ENCODE data around the gene MEFV. TPM values are rescaled to one million over a fixed set of nuclear protein-coding genes. Genes with fewer than 3 reads are reported as not detected.

MEFV gene
- total and polyA plus RNA-seq, 9 donors = 0.11 to 0.84 (median 0.46) TPM

DNA sequence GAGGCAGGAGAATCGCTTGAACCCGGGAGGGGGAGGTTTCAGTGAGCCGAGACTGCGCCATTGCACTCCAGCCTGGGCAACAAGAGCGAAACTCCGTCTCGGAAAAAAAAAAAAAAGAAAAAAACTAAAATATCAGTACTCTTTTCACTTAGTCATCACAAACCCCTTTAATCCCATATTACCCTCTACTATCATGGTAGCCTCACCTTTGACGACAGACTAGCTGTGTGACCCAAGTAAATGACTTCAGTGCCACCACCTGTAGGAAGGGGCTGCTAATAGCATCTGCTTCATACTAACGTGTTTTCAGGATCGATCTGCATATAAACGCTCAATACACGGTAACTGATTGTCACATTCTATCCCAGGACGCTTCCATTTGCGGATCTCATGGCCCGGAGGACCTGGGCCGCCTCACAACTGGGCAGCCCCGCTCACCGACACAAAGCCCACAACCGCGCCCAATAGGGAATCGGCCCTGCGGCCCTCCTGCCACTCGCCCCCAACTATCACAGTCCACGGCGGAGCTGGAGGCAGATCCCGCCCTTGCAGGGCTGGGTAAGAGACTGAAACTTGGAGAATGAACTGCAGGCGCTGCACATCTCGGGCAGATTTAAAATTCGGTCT, 25.8 kb upstream of the MEFV start:
- DNase-seq = no peak
- H3K4me1 ChIP-seq (ENCODE audit: insufficient read depth) = peaks cover 8% of the 10 kb centered on the region
- peaks cover 0 to 5% of the 10 kb centered on the region in 2 donors for H3K9me3 ChIP-seq
- H3K27me3 ChIP-seq = no peaks in the 10 kb centered on the region
- WGBS, 3 donors = 12 to 16% (median 15%) methylated on average over 26 to 29 of the region's 29 CpGs
- H3K27ac ChIP-seq = peak overlapping the region; percentile 92 to 100
- TF ChIP-seq POLR2A (IDR thresholded peaks at IDR 0.05) (no peak), EP300 (IDR thresholded peaks at IDR 0.05) (no peak)
- TF ChIP-seq, protein P1, sequence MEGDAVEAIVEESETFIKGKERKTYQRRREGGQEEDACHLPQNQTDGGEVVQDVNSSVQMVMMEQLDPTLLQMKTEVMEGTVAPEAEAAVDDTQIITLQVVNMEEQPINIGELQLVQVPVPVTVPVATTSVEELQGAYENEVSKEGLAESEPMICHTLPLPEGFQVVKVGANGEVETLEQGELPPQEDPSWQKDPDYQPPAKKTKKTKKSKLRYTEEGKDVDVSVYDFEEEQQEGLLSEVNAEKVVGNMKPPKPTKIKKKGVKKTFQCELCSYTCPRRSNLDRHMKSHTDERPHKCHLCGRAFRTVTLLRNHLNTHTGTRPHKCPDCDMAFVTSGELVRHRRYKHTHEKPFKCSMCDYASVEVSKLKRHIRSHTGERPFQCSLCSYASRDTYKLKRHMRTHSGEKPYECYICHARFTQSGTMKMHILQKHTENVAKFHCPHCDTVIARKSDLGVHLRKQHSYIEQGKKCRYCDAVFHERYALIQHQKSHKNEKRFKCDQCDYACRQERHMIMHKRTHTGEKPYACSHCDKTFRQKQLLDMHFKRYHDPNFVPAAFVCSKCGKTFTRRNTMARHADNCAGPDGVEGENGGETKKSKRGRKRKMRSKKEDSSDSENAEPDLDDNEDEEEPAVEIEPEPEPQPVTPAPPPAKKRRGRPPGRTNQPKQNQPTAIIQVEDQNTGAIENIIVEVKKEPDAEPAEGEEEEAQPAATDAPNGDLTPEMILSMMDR (IDR thresholded peaks at IDR 0.05) = no peak
- intact Hi-C loops (cut with DNase I) = loop anchor here in 1 of 4 donors (10.0 kb wide), 2 partner anchors 123 to 257 kb away; partner anchors contain the start of genes HCFC1R1, THOC6, TNFRSF12A and ZNF174
- peaks cover 3% of the 10 kb centered on the region for H3K36me3 ChIP-seq
- H3K4me3 ChIP-seq = peak overlapping the region; percentile 97

DNA sequence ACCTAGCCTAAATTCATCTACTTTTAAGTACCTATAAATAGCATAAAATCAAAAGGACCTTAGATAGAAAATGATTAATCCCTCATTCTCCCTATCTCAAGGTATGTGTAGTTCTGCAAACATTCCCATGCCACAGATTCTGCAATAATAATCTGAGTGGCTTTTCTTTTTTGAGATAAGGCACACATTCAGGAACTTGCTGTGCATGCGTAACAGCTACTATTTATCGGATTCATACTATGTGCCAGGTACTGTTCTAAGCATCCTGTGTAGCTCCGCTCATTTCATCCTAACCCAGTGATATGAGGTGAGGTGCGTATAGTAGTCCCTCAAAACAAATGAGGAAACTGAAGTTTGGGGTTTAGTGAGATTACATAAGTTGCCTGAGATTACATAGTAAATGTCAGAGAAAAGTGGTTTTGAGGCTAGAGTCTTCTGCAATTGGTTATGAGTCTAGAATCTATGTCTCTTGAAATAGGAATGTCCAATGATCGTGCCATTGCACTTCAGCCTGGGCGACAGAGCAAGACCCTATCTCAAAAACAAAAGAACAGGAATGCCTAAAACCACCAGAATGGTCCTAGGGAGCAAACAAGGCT, 24.9 kb upstream of the MEFV start:
- Histone ChIP-seq H3K27ac (no peak overlapping the region), H3K4me1 (ENCODE audit: insufficient read depth) (peaks cover 8% of the 10 kb centered on the region), H3K36me3 (peaks cover 3% of the 10 kb centered on the region), H3K9me3 (peaks cover 0 to 3% of the 10 kb centered on the region in 2 donors), H3K4me3 (no peak overlapping the region), H3K27me3 (no peaks in the 10 kb centered on the region)
- no peak for DNase-seq
- 91 to 96% (median 92%) methylated on average over 6 of the region's 6 CpGs for whole genome bisulfite sequencing, 3 donors
- intact Hi-C loops (cut with DNase I) = loop anchor here in 1 of 4 donors (10.0 kb wide), 2 partner anchors 123 to 257 kb away; partner anchors contain the start of genes HCFC1R1, THOC6, TNFRSF12A and ZNF174
- TF ChIP-seq POLR2A (IDR thresholded peaks at IDR 0.05) = no peak
- TF ChIP-seq, protein P1 (IDR thresholded peaks at IDR 0.05) = no peak
- no peak for TF ChIP-seq EP300 (IDR thresholded peaks at IDR 0.05)

DNA sequence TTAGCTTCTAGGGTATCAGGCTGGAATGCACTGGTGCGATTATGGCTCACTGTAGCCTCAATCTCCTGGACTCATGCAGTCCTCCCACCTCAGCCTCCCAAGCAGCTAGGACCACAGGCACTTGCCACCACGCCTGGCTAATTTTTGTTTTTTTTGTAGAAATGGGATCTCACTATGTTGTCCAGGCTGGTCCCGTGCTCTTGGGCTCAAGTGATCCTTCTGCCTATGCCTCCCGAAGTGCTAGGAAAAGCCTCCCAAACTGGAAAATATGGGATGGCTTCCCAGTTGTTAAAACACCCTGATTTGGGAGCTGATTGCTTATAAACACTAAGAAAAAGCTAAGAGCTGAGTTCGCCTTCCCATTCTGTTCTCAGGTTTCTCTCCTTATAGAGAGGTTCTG, 20.2 kb upstream of the MEFV start:
- 75 to 88% (median 81%) methylated on average over 5 of the region's 5 CpGs for WGBS, 3 donors

DNA sequence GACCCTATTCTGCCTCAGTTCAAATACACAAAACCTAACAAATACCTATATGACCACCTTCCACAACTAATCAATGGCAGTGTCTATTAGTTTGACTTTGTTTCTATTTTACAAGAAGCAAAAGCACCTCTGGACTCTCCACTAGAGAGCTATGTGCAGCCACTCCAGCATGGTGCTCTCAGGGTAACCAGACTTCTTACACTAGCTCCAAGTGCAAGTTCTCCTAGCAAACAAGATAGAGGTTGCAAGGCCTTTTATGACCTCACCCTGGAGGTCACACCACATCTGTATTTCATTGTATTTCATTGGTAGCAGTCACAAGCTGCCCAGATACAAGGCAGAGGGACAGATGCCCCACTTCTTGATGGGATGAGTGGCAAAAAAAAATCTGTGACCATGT, 18.5 kb upstream of the MEFV start:
- H3K36me3 ChIP-seq = no peaks in the 10 kb centered on the region
- no peaks in the 10 kb centered on the region for H3K27me3 ChIP-seq
- H3K4me1 ChIP-seq (ENCODE audit: insufficient read depth) = no peaks in the 10 kb centered on the region
- TF ChIP-seq POLR2A (IDR thresholded peaks at IDR 0.05) (no peak), EP300 (IDR thresholded peaks at IDR 0.05) (no peak)
- TF ChIP-seq, protein P1 (IDR thresholded peaks at IDR 0.05) = no peak
- no peak for DNase-seq
- H3K27ac ChIP-seq = no peak overlapping the region
- H3K4me3 ChIP-seq = no peak overlapping the region
- intact Hi-C loops (cut with DNase I) = no loop called here
- no peaks in the 10 kb centered on the region for H3K9me3 ChIP-seq

More for the DNA sequence above, 20.2 kb upstream of the MEFV start:
- Histone ChIP-seq H3K9me3 (no peaks in the 10 kb centered on the region), H3K4me1 (ENCODE audit: insufficient read depth) (no peaks in the 10 kb centered on the region), H3K36me3 (no peaks in the 10 kb centered on the region), H3K27me3 (no peaks in the 10 kb centered on the region), H3K4me3 (no peak overlapping the region), H3K27ac (no peak overlapping the region)
- no peak for TF ChIP-seq EP300 (IDR thresholded peaks at IDR 0.05)
- no peak for TF ChIP-seq POLR2A (IDR thresholded peaks at IDR 0.05)
- TF ChIP-seq, protein P1 (IDR thresholded peaks at IDR 0.05) = no peak
- intact Hi-C loops (cut with DNase I) = no loop called here
- no peak for DNase-seq
